ENCODE data around the gene TDRD7.

GRCh38 chr9:97487107-97487506 lies 75.2 kb downstream of the TDRD7 start:
- no peak for TF ChIP-seq POLR2A (IDR thresholded peaks at IDR 0.05; ENCODE audit: low read length)
- TF ChIP-seq GATA1 (IDR thresholded peaks at IDR 0.05; ENCODE audit: low read depth, low read length): no peak

Data from erythroblast (primary cell).